Measurements from ENCODE around the gene FAM120A. TPM values are rescaled to one million over a fixed set of nuclear protein-coding genes. Genes with fewer than 3 reads are reported as not detected.

FAM120A gene
- total RNA-seq, 1 donor from 2014 or later, result 93.1 TPM

DNA sequence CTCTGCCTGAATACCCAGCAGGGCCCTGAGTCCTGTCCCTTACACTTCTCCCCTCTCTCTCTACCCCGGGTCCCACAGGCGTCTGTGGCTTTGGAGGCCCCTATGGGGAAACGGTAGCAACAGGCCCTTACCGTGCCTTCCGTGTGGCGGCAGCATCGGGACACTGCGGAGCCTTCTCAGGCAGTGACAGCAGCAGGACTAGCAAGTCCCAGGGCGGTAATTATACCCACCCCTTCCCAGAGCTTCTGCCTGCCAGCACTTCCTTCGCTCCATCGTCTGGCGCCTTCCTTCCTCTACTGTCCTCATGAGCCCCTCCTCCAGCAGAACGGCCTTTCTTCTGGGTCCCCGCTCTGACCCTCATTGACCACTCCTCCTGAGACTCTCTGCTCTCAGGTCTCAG, 107.0 kb downstream of the FAM120A start:
- Mint-ChIP-seq H3K27me3 (ENCODE audit: unreplicated experiment) (no peaks in the 10 kb centered on the region), H3K9me3 (ENCODE audit: unreplicated experiment) (no peaks in the 10 kb centered on the region), H3K36me3 (ENCODE audit: unreplicated experiment) (peaks cover 50% of the 10 kb centered on the region), H3K4me3 (ENCODE audit: unreplicated experiment) (no peak overlapping the region), H3K27ac (ENCODE audit: unreplicated experiment) (no peak overlapping the region), H3K4me1 (ENCODE audit: unreplicated experiment) (no peaks in the 10 kb centered on the region)
- no peak for DNase-seq (ENCODE audit: extremely low spot score, unreplicated experiment)
- TF ChIP-seq, protein P1, sequence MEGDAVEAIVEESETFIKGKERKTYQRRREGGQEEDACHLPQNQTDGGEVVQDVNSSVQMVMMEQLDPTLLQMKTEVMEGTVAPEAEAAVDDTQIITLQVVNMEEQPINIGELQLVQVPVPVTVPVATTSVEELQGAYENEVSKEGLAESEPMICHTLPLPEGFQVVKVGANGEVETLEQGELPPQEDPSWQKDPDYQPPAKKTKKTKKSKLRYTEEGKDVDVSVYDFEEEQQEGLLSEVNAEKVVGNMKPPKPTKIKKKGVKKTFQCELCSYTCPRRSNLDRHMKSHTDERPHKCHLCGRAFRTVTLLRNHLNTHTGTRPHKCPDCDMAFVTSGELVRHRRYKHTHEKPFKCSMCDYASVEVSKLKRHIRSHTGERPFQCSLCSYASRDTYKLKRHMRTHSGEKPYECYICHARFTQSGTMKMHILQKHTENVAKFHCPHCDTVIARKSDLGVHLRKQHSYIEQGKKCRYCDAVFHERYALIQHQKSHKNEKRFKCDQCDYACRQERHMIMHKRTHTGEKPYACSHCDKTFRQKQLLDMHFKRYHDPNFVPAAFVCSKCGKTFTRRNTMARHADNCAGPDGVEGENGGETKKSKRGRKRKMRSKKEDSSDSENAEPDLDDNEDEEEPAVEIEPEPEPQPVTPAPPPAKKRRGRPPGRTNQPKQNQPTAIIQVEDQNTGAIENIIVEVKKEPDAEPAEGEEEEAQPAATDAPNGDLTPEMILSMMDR (IDR thresholded peaks at IDR 0.05), result no peak

GRCh38 chr9:93560991-93561390, 109.5 kb downstream of the FAM120A start:
- H3K27me3 Mint-ChIP-seq (ENCODE audit: unreplicated experiment), result no peaks in the 10 kb centered on the region
- H3K4me3 Mint-ChIP-seq (ENCODE audit: unreplicated experiment), result no peak overlapping the region
- TF ChIP-seq, protein P1 (IDR thresholded peaks at IDR 0.05), result no peak
- H3K36me3 Mint-ChIP-seq (ENCODE audit: unreplicated experiment), result peaks cover 55% of the 10 kb centered on the region
- no peak for DNase-seq (ENCODE audit: extremely low spot score, unreplicated experiment)
- no peaks in the 10 kb centered on the region for H3K9me3 Mint-ChIP-seq (ENCODE audit: unreplicated experiment)
- H3K27ac Mint-ChIP-seq (ENCODE audit: unreplicated experiment), result no peak overlapping the region
- peaks cover 5% of the 10 kb centered on the region for H3K4me1 Mint-ChIP-seq (ENCODE audit: unreplicated experiment)

- no peak for DNase-seq (ENCODE audit: extremely low spot score, unreplicated experiment)
- no peak overlapping the region for H3K27ac Mint-ChIP-seq (ENCODE audit: unreplicated experiment)
- TF ChIP-seq, protein P1 (IDR thresholded peaks at IDR 0.05), result no peak
- H3K9me3 Mint-ChIP-seq (ENCODE audit: unreplicated experiment), result no peaks in the 10 kb centered on the region
- H3K4me3 Mint-ChIP-seq (ENCODE audit: unreplicated experiment), result no peak overlapping the region
- peaks cover 15% of the 10 kb centered on the region for H3K4me1 Mint-ChIP-seq (ENCODE audit: unreplicated experiment)
- peaks cover 50% of the 10 kb centered on the region for H3K36me3 Mint-ChIP-seq (ENCODE audit: unreplicated experiment)
- H3K27me3 Mint-ChIP-seq (ENCODE audit: unreplicated experiment), result no peaks in the 10 kb centered on the region
Measured at GRCh38 chr9:93562157-93562556, 110.7 kb downstream of the FAM120A start.

DNA sequence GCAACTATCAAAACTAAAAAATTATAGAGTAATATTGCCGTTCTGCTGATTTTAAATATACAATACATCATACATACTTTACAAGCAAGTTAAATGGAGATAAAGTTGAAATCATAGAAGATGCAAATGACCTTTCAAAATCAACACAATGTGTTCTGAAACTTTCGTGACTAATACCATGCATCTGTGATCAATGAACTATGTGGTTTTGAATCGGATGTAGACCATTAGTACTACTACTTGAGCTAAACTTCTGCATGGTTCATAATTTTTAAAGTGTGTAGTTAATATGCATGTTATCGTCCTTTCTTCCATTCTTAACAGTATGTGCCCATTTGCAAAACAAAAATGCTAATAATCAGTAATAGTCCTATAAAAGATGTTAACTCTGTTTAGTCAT, 113.6 kb downstream of the FAM120A start:
- TF ChIP-seq, protein P1 (IDR thresholded peaks at IDR 0.05), result no peak
- Mint-ChIP-seq H3K4me3 (ENCODE audit: unreplicated experiment) (no peak overlapping the region), H3K27me3 (ENCODE audit: unreplicated experiment) (no peaks in the 10 kb centered on the region), H3K4me1 (ENCODE audit: unreplicated experiment) (peaks cover 20% of the 10 kb centered on the region), H3K27ac (ENCODE audit: unreplicated experiment) (no peak overlapping the region), H3K9me3 (ENCODE audit: unreplicated experiment) (no peaks in the 10 kb centered on the region), H3K36me3 (ENCODE audit: unreplicated experiment) (peaks cover 31% of the 10 kb centered on the region)
- DNase-seq (ENCODE audit: extremely low spot score, unreplicated experiment), result no peak

DNA sequence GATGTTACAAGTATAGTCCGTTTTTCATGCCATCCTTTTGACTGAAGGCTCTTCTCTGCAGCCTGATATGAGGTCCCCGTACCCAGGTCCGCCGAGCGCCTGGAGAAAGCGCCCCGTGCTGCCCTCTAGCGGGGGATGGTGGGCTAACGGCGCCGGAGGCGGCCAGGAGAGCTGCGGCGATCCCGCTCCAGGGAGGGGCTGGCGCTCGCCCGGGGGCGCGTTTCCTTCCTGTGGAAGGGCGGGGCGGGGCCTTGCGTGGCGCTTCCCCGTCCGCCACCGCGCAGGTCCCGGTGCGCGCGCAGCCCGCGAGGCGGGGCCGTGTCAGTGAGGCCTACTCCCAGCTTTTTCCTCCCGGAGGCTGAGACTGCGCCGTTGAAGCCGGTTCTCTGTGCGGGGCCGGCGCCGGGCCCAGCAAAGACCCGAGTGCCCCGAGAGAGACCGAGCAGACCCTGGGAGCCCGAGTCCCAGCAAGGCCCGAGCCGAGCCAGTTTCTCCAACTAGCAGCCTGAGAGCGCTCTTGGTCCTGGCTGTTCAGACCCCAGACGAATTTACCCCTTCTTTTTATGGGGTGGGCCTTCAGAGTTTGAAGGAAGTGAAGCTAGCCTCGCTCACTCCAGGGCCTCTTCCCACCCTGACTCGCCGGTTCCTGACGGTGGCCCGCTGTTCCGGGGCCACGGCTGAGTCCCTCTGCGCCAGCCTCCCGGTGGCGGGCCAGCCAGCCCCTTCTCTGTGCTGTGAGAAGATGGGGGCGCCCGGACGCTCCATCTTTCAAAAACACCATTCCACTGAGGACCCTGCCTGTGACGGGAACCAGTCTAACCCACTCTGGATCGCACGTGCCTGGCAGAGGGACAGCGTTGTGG, 115.2 kb downstream of the FAM120A start:
- Mint-ChIP-seq H3K9me3 (ENCODE audit: unreplicated experiment) (peaks cover 11% of the 10 kb centered on the region), H3K27me3 (ENCODE audit: unreplicated experiment) (no peaks in the 10 kb centered on the region), H3K36me3 (ENCODE audit: unreplicated experiment) (peaks cover 35% of the 10 kb centered on the region), H3K4me1 (ENCODE audit: unreplicated experiment) (peaks cover 20% of the 10 kb centered on the region), H3K4me3 (ENCODE audit: unreplicated experiment) (peak overlapping the region; percentile 69), H3K27ac (ENCODE audit: unreplicated experiment) (peak overlapping the region; percentile 89)
- TF ChIP-seq, protein P1 (IDR thresholded peaks at IDR 0.05), result peak; percentile 97
- DNase-seq (ENCODE audit: extremely low spot score, unreplicated experiment), result peak; percentile 100
